Measurements from ENCODE around the gene TPPP2.

DNA sequence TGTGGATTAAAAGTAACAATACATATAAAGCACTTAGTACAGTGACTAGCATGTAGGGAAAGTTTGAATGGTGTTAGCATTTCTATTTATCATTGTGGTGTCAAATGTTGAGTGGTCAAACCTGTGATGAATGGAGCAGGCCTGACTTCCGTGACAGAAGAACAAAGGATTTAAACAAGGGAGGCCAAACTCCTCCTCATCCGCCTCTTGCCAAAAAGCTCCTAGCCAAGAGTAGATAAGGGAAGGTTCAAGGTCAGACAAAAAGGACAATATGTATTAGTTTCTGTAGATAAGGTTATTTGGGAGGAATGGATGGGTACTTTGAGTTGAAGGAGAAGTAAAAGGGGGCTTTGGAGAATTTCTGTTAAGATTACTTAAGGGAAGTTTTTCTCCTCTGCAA, 18.6 kb downstream of the TPPP2 start:
- TF ChIP-seq ATF2 (tag by site-specific recombination; IDR thresholded peaks at IDR 0.05; ENCODE audit: low read depth) (no peak), ZNF426 (tag by site-specific recombination; IDR thresholded peaks at IDR 0.05) (no peak), ZNF654 (tag by site-specific recombination; IDR thresholded peaks at IDR 0.05; ENCODE audit: low read depth) (no peak), SALL2 (tag by site-specific recombination; IDR thresholded peaks at IDR 0.05; ENCODE audit: borderline replicate concordance) (no peak), CTCF (tag by site-specific recombination; IDR thresholded peaks at IDR 0.05) (no peak), YY1 (tag by site-specific recombination; IDR thresholded peaks at IDR 0.05) (no peak), REST (tag by site-specific recombination; IDR thresholded peaks at IDR 0.05) (no peak)
